Measurements from ENCODE around the gene PRR22.

DNA sequence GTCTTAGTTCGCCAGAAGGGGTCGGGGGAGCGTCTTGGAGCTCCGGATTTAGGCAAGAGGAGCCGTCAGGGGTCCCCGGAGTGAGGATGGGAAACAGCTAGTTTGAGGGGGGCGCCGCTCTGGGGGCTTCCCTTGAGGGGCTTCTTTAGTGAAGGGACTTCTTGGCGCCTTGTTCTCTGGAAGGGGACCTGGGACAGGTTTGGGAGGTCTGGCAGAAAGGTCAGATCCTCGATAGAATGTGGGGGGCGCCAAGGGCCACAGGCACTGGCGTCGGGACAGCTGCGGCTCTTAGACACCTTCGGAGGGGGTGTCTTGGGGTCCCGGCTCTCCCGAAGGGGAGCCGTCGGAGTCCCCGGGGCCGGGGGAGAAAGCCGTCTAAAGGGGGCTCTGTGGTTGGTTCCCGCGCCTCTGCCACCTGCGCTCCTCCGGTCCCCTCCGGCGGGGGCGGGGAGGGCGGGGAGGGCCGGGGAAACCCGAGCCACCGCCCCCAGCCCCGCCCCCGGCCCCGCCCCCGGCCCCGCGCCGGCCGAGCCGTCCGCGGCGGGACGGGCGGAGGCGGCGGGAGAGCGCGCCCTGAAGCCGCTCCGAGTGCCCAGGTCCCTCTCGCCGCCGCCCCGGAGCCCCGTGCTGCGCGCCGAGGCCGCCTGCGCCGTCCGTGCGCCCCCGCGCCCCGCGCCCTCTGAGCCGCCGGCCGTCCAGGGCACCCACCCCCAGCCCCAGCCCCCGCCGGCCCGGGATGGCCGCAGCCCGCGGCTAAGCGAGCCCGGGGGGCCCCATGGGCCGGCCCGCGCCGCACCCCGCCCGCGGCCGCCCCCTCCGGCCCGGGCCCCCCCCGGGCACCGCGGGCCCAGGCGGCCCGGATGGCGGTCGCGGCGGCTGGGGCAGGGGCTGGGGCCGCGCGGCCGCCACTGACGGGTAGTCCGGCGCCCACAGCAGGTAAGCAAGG is 20.2 kb upstream of the PRR22 start, which contains the start of gene NRTN:
- TF ChIP-seq, protein P1, sequence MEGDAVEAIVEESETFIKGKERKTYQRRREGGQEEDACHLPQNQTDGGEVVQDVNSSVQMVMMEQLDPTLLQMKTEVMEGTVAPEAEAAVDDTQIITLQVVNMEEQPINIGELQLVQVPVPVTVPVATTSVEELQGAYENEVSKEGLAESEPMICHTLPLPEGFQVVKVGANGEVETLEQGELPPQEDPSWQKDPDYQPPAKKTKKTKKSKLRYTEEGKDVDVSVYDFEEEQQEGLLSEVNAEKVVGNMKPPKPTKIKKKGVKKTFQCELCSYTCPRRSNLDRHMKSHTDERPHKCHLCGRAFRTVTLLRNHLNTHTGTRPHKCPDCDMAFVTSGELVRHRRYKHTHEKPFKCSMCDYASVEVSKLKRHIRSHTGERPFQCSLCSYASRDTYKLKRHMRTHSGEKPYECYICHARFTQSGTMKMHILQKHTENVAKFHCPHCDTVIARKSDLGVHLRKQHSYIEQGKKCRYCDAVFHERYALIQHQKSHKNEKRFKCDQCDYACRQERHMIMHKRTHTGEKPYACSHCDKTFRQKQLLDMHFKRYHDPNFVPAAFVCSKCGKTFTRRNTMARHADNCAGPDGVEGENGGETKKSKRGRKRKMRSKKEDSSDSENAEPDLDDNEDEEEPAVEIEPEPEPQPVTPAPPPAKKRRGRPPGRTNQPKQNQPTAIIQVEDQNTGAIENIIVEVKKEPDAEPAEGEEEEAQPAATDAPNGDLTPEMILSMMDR (conservative IDR thresholded peaks at IDR 0.05; ENCODE audit: low read depth, low read length) = no peak
- TF ChIP-seq EZH2 (IDR thresholded peaks at IDR 0.05; ENCODE audit: low read length, unreplicated experiment) (no peak), EZH2phosphoT487 (IDR thresholded peaks at IDR 0.05; ENCODE audit: borderline replicate concordance, low read length) (no peak)
